ENCODE data around the gene CD163L1.
"Not testable (repeated sequence)": the region's sequence is repeated elsewhere in the genome, so short reads cannot be mapped to it uniquely, and the experiment has no call there.

CD163L1 gene

GRCh38 chr12:7444076-7444475 is at the start of gene CD163L1:
TSS of gene CD163L1 (minus strand) at chr12:7444153. CDS start at chr12:7444127, 26 bp downstream.
- no peak for DNase-seq

GRCh38 chr12:7493006-7493405 is 49.1 kb upstream of the CD163L1 start:
- no peak for DNase-seq

GRCh38 chr12:7486512-7486911 is 42.6 kb upstream of the CD163L1 start:
- no peak for DNase-seq

- no peak for DNase-seq
These were observed 41.1 kb upstream of the CD163L1 start for GRCh38 chr12:7485095-7485494.

- no peak for DNase-seq
These were observed 39.4 kb upstream of the CD163L1 start for GRCh38 chr12:7483343-7483742.

- no peak for DNase-seq
These were observed 35.8 kb upstream of the CD163L1 start for GRCh38 chr12:7479771-7480170.

- DNase-seq, result no peak
These were observed 28.1 kb upstream of the CD163L1 start for GRCh38 chr12:7472060-7472459.

GRCh38 chr12:7460375-7461259 is 16.7 kb upstream of the CD163L1 start:
- peak; percentile 83 for DNase-seq

- no peak for DNase-seq
These were observed 16.0 kb upstream of the CD163L1 start for GRCh38 chr12:7459973-7460372.

GRCh38 chr12:7451756-7452155 is 7.8 kb upstream of the CD163L1 start:
- DNase-seq, result no peak

GRCh38 chr12:7450667-7451066 is 6.7 kb upstream of the CD163L1 start:
- DNase-seq, result no peak

- no peak for DNase-seq
These were observed 4.1 kb upstream of the CD163L1 start for GRCh38 chr12:7448099-7448498.

GRCh38 chr12:7444537-7444936 is 584 bp upstream of the CD163L1 start:
- DNase-seq, result no peak

GRCh38 chr12:7441216-7441615 is 2.7 kb downstream of the CD163L1 start:
- DNase-seq, result no peak

GRCh38 chr12:7439579-7440505 is 4.1 kb downstream of the CD163L1 start:
- DNase-seq, result peak; percentile 96

GRCh38 chr12:7438291-7438995 is 5.5 kb downstream of the CD163L1 start:
- not testable (repeated sequence) for DNase-seq

GRCh38 chr12:7437494-7437893 is 6.5 kb downstream of the CD163L1 start:
- DNase-seq, result not testable (repeated sequence)

- DNase-seq, result no peak
These were observed 9.3 kb downstream of the CD163L1 start for GRCh38 chr12:7434670-7435069.

GRCh38 chr12:7433276-7433822 is 10.6 kb downstream of the CD163L1 start:
- DNase-seq, result no peak

GRCh38 chr12:7431993-7432685 is 11.8 kb downstream of the CD163L1 start:
- no peak for DNase-seq

- DNase-seq, result no peak
These were observed 32.6 kb downstream of the CD163L1 start for GRCh38 chr12:7411343-7411742.

GRCh38 chr12:7404275-7404674 is 39.7 kb downstream of the CD163L1 start:
- no peak for DNase-seq

Data from islet precursor cell (in vitro differentiated cells).